Endothelial cell of umbilical vein (primary cell): Measurements from ENCODE around the gene MYO16. TPM values are rescaled to one million over a fixed set of nuclear protein-coding genes. Genes with fewer than 3 reads are reported as not detected.

ENCODE experiments used
- BruUV-seq: library from RNA; stranded (reverse); fragments of 400-500 nt; replicated peaks from 2 replicates; lab custom pipeline; 2021; lab: Mats Ljungman, UMichigan
- CTCF ChIA-PET: fragments of 300-600, 350-600 bp; sonication (Branson Sonifier 250); formaldehyde crosslinking; loops from one replicate; lab custom pipeline; 2021; ENCODE audit warnings: antibody characterized with exemption, inconsistent platforms; lab: Charles Lee
- POLR2A ChIA-PET: fragments of 300-600, 350-600 bp; sonication (Branson Sonifier 250); formaldehyde crosslinking; loops from one replicate; lab custom pipeline; 2021; ENCODE audit warnings: antibody characterized with exemption, inconsistent platforms; lab: Charles Lee
- DNase-seq: peaks from one replicate; pipeline ENCODE4 v3.0.0-alpha.2; 2011; ENCODE audit warnings: low read depth, low spot score
- FAIRE-seq: peaks from 2 replicates; lab custom pipeline; 2011; peaks lifted over from hg19 to GRCh38; lab: Jason Lieb, UNC
- H2AFZ ChIP-seq: 2 replicates; pipeline ENCODE4 v1.6.0; 2012; ENCODE audit warnings: low read depth, low read length, control low read depth, inconsistent platforms
- H3K27ac ChIP-seq: 2 replicates; pipeline ENCODE4 v1.5.1; 2011; ENCODE audit warnings: low read depth, mild to moderate bottlenecking, control low read depth, low read length, moderate library complexity; ENCODE audit not compliant: insufficient read depth
- H3K27me3 ChIP-seq, 2 experiments: 2 replicates each; pipeline versions ENCODE4 v1.6.0 to v1.6.1; 2011; ENCODE audit warnings: low read length in 2 of 2, mixed read lengths in 1 of 2; ENCODE audit not compliant: control insufficient read depth in 2 of 2, insufficient read depth in 2 of 2
- H3K36me3 ChIP-seq, 2 experiments: 2 replicates in 1 of 2; 3 replicates in 1 of 2; pipeline ENCODE4 v1.5.1; 2011; ENCODE audit warnings: low read length in 2 of 2, mild to moderate bottlenecking in 1 of 2, moderate library complexity in 1 of 2; ENCODE audit not compliant: control insufficient read depth in 2 of 2, insufficient read depth in 2 of 2; ENCODE audit errors: extremely low read depth in 1 of 2
- H3K4me1 ChIP-seq: 3 replicates; pipeline ENCODE4 v1.5.1; 2011; ENCODE audit warnings: mild to moderate bottlenecking, low read length; ENCODE audit not compliant: control insufficient read depth, insufficient read depth; ENCODE audit errors: extremely low read depth
- H3K4me2 ChIP-seq: 2 replicates; pipeline ENCODE4 v1.6.1; 2011; ENCODE audit warnings: low read length, control low read depth, mixed read lengths; ENCODE audit not compliant: insufficient read depth
- H3K4me3 ChIP-seq, 3 experiments: fragments of 200-600 bp in 1 of 3; sonication (generic), shearing (Covaris generic) in 1 of 3; replicated peaks in 1 of 3; 2 replicates each; pipeline ENCODE4 v1.5.1; 2011 to 2016; ENCODE audit warnings: control low read depth in 3 of 3, low read length in 3 of 3, mild to moderate bottlenecking in 2 of 3, inconsistent platforms in 1 of 3, low read depth in 1 of 3, moderate library complexity in 1 of 3; ENCODE audit not compliant: insufficient read depth in 1 of 3
- H3K79me2 ChIP-seq: 2 replicates; pipeline ENCODE4 v1.6.0; 2012; ENCODE audit warnings: low read length, inconsistent platforms; ENCODE audit not compliant: control insufficient read depth, insufficient read depth
- H3K9ac ChIP-seq: replicated peaks from 2 replicates; pipeline ENCODE3; 2011; ENCODE audit warnings: low read length, control low read depth; ENCODE audit not compliant: insufficient read depth; ENCODE audit errors: extremely low read depth
- H3K9me1 ChIP-seq: replicated peaks from 3 replicates; pipeline ENCODE4 v1.6.0; 2011; ENCODE audit warnings: mild to moderate bottlenecking, low read length; ENCODE audit not compliant: control insufficient read depth, insufficient read depth; ENCODE audit errors: extremely low read depth
- H3K9me3 ChIP-seq: replicated peaks from 2 replicates; pipeline ENCODE4 v1.5.1; 2012; ENCODE audit warnings: low read length, inconsistent platforms; ENCODE audit not compliant: control insufficient read depth, insufficient read depth
- H4K20me1 ChIP-seq: replicated peaks from 2 replicates; pipeline ENCODE3; 2011; ENCODE audit warnings: mild to moderate bottlenecking, low read length; ENCODE audit not compliant: control insufficient read depth, insufficient read depth; ENCODE audit errors: extremely low read depth
- CTCF ChIP-seq, 2 donors: IDR thresholded peaks; 1 replicate in 1 of 2; 2 replicates in 1 of 2; pipeline ENCODE4 v1.5.1; 2011; ENCODE audit warnings: low read length in 2 of 2, mild to moderate bottlenecking in 2 of 2, moderate library complexity in 2 of 2, control low read depth in 1 of 2, inconsistent platforms in 1 of 2, low read depth in 1 of 2; ENCODE audit not compliant: insufficient read depth in 1 of 2; ENCODE audit errors: extremely low read depth in 1 of 2
- EZH2 ChIP-seq: IDR thresholded peaks from 2 replicates; pipeline ENCODE4 v1.6.1; 2012; ENCODE audit warnings: borderline replicate concordance, low read depth, mild to moderate bottlenecking, moderate library complexity, low read length, inconsistent platforms; ENCODE audit not compliant: severe bottlenecking
- FOS ChIP-seq: IDR thresholded peaks from 2 replicates; pipeline ENCODE4 v1.6.1; 2011; ENCODE audit warnings: mild to moderate bottlenecking, low read length, moderate library complexity, borderline replicate concordance; ENCODE audit not compliant: insufficient read depth
- GATA2 ChIP-seq: IDR thresholded peaks from 2 replicates; pipeline ENCODE4 v1.7.0; 2011; ENCODE audit warnings: low read depth, mild to moderate bottlenecking, moderate library complexity, mixed read lengths, low read length; ENCODE audit not compliant: insufficient read length, insufficient read depth
- JUN ChIP-seq: IDR thresholded peaks from 2 replicates; pipeline ENCODE4 v1.6.1; 2011; ENCODE audit warnings: borderline replicate concordance, low read depth; ENCODE audit not compliant: insufficient read length, insufficient read depth
- MYC ChIP-seq: IDR thresholded peaks from one replicate; pipeline ENCODE4 v1.6.1; 2011; ENCODE audit warnings: mild to moderate bottlenecking, low read depth, low read length
- POLR2A ChIP-seq: IDR thresholded peaks from 2 replicates; pipeline ENCODE4 v1.6.1; 2012; ENCODE audit warnings: low read depth, mild to moderate bottlenecking, control low read depth, low read length
- POLR2AphosphoS5 ChIP-seq: IDR thresholded peaks from 2 replicates; pipeline ENCODE4 v1.6.1; 2012; ENCODE audit warnings: low read depth, mild to moderate bottlenecking, control low read depth, low read length, moderate library complexity; ENCODE audit not compliant: insufficient read depth
- dilution Hi-C: fragments of 300-500 bp; cut with MboI; formaldehyde crosslinking; loops from one replicate; pipeline ENCODE4 v1.15.0; 2019; ENCODE audit warnings: low sequenced_read_pairs; ENCODE audit not compliant: extremely low pct_ligation_motif_present
- intact Hi-C: fragments of 100-400 bp; cut with micrococcal nuclease; formaldehyde crosslinking; loops from one replicate; pipeline ENCODE4 v1.10.0; 2022
- polyA plus RNA-seq, 4 experiments: library from polyadenylated mRNA; depleted of rRNA in 3 of 4; stranded (reverse) in 3 of 4; unstranded in 1 of 4; fragments of >200 nt; gene quantifications; 2 replicates each; pipeline versions ENCODE4 v1.2.1 to v1.2.3, GENCODE V29; 2011 to 2012; ENCODE audit warnings: missing spikeins in 1 of 4
- total RNA-seq: library from RNA; stranded (reverse); gene quantifications from 2 replicates; pipeline ENCODE4 v1.2.3, GENCODE V29; 2021
- TF ChIP-seq, protein P1 (sequence below): IDR thresholded peaks from 2 replicates; pipeline ENCODE4 v1.6.1; 2011; ENCODE audit not compliant: insufficient read depth, insufficient read length

Gene MYO16
- total and polyA plus RNA-seq, 2 donors (not counting 3 experiments of a cell fraction or from before 2014, with no cell fraction given), result 0.03 to 0.04 TPM

- H2AFZ ChIP-seq, result no peak overlapping the region
- no peaks in the 10 kb centered on the region for H3K36me3 ChIP-seq
- no peak overlapping the region for H3K4me2 ChIP-seq
- TF ChIP-seq MYC, result no peak
- TF ChIP-seq JUN, result no peak
- no peak for TF ChIP-seq EZH2
- H4K20me1 ChIP-seq, result no peaks in the 10 kb centered on the region
- H3K27ac ChIP-seq, result no peak overlapping the region
- no peak for FAIRE-seq
- H3K4me3 ChIP-seq, result no peak overlapping the region
- H3K4me1 ChIP-seq, result no peaks in the 10 kb centered on the region
- peaks cover 7% of the 10 kb centered on the region for H3K9me3 ChIP-seq
- ChIA-PET POLR2A (no interaction called here), CTCF (no interaction called here)
- H3K79me2 ChIP-seq, result no peaks in the 10 kb centered on the region
- H3K9ac ChIP-seq, result no peak overlapping the region
- intact Hi-C loops (no loop called here), dilution Hi-C loops (no loop called here)
- DNase-seq, result no peak
- no peaks in the 10 kb centered on the region for H3K9me1 ChIP-seq
- no TSS peak for BruUV-seq
- no peaks in the 10 kb centered on the region for H3K27me3 ChIP-seq
These were observed 16.0 kb downstream of the MYO16 start for GRCh38 chr13:108645376-108645775.

DNA sequence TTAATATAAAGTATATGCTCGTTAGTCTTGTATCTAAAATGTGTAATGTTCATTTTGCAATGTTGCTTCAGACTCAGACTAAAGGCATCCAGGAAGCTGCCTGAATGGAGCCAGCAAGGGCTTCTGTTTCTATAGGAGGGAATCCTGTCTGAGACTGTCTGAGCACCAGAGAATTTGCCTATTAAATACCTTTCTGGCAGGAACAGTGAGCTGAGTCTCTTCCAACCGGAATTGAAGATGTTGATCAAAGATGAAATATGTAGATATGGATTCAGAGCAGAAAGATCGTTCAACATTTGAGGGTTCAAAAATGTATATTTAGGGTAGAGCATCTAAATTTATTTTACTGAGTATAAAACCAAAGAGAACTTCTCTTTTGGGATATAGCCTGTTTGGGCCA is 20.9 kb downstream of the MYO16 start:
- Histone ChIP-seq H4K20me1 (no peaks in the 10 kb centered on the region), H3K4me3 (no peak overlapping the region), H3K27me3 (no peaks in the 10 kb centered on the region), H3K4me2 (no peak overlapping the region), H3K9me1 (no peaks in the 10 kb centered on the region), H3K4me1 (no peaks in the 10 kb centered on the region), H2AFZ (no peak overlapping the region), H3K27ac (no peak overlapping the region), H3K9ac (no peak overlapping the region), H3K36me3 (no peaks in the 10 kb centered on the region), H3K79me2 (no peaks in the 10 kb centered on the region), H3K9me3 (peaks cover 11% of the 10 kb centered on the region)
- dilution Hi-C loops, result no loop called here
- no TSS peak for BruUV-seq
- intact Hi-C loops, result no loop called here
- no peak for FAIRE-seq
- no peak for DNase-seq
- TF ChIP-seq JUN (no peak), FOS (no peak), POLR2AphosphoS5 (no peak), MYC (no peak), POLR2A (no peak), GATA2 (no peak), EZH2 (no peak), CTCF (IDR thresholded peaks at IDR 0.05; ENCODE audit: extremely low read depth in 1 of 2, insufficient read depth in 1 of 2, low read depth in 1 of 2, low read length in 2 of 2) (no peak)
- TF ChIP-seq, protein P1, sequence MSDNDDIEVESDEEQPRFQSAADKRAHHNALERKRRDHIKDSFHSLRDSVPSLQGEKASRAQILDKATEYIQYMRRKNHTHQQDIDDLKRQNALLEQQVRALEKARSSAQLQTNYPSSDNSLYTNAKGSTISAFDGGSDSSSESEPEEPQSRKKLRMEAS, result no peak
- ChIA-PET CTCF (no interaction called here), POLR2A (no interaction called here)
